Measurements from ENCODE around the gene IDH3A.

Gene IDH3A

DNA sequence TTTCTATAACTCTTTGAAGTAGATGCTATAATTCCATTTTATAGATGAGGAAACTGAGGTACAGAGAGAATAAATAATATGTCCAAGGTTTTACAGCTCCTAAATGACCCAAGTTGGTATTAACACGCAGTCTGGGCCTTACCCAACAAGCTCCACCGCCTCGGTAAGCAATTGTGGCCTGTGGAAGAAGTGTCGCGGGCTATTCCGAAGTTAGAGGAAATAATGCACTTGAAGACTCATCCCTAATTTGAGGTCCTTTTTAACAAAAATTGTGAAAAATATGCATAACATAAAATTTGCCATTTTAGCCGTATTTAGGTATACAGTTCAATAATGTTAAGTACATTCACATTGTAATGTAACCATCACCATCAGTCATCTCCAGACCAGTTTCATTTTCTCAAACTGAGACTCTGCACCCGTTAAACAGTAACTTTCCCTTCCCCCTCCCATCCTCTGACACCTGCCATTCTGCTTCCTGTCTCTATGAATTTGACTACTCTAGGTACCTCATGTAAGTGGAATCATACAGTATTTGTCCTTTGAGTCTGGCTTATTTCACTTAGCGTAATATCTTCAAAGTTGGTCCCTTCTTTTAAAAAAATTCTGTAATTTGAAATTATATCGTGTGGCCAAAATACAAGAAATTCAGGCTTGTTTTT, 18.2 kb downstream of the IDH3A start:
- H3K27ac ChIP-seq: no peak overlapping the region

DNA sequence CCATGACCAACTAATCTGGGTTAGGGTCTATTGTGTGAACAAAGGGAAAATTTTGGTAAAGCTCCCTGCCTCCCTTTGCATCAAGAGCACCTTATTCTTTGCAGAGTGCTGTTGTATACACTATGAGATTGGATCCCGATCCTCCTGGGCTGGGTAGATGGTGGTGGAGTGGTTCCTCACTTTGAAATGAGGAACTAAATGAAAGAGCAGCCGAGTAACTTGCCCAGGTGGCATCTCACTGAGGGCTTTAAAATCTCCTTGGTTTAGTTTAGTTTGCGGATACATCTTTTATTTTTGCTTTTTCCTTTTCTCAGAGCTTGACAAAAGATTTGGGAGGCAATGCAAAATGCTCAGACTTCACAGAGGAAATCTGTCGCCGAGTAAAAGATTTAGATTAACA, 19.4 kb downstream of the IDH3A start:
- TF ChIP-seq CTCF (IDR thresholded peaks at IDR 0.05) (no peak), ZFX (IDR thresholded peaks at IDR 0.05; ENCODE audit: borderline replicate concordance) (no peak)
- no peak overlapping the region for H3K27ac ChIP-seq

More for the DNA sequence above, 18.2 kb downstream of the IDH3A start:
- TF ChIP-seq CTCF (IDR thresholded peaks at IDR 0.05) (no peak), ZFX (IDR thresholded peaks at IDR 0.05; ENCODE audit: borderline replicate concordance) (no peak)

GRCh38 chr15:78170848-78171773, 21.9 kb downstream of the IDH3A start:
- H3K27ac ChIP-seq: no peak overlapping the region
- TF ChIP-seq CTCF (IDR thresholded peaks at IDR 0.05) (no peak), ZFX (IDR thresholded peaks at IDR 0.05; ENCODE audit: borderline replicate concordance) (no peak)

- no peak for TF ChIP-seq ZFX (IDR thresholded peaks at IDR 0.05; ENCODE audit: borderline replicate concordance)
- no peak for TF ChIP-seq CTCF (IDR thresholded peaks at IDR 0.05)
- H3K27ac ChIP-seq: no peak overlapping the region
Observed at GRCh38 chr15:78171864-78172472, 22.8 kb downstream of the IDH3A start.

GRCh38 chr15:78174401-78174800, 25.2 kb downstream of the IDH3A start:
- TF ChIP-seq CTCF (IDR thresholded peaks at IDR 0.05) (no peak), ZFX (IDR thresholded peaks at IDR 0.05; ENCODE audit: borderline replicate concordance) (no peak)
- H3K27ac ChIP-seq: no peak overlapping the region

DNA sequence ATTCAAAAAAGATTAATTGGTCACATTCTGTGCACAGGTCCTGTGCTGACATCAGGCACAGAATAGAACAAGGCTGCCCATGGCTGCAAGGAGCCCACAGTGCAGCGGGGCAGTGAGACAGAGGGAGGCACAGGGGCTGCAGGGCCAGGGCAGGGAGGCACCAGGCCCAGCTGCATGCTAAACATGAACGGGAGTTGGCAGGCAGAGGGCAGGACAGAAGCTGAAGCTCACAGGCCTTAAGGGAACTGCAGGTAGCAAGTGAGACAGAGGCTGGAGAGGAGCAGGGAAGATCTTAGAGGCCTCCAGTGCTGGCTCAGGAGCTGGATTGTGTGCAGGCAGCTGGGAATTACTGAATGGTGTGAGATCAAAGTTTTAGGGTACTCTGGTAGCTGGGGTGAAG, 26.2 kb downstream of the IDH3A start:
- TF ChIP-seq CTCF (IDR thresholded peaks at IDR 0.05): no peak
- TF ChIP-seq ZFX (IDR thresholded peaks at IDR 0.05; ENCODE audit: borderline replicate concordance): no peak
- H3K27ac ChIP-seq: no peak overlapping the region
